Tibial artery (tissue), 4 donors: ENCODE results near the gene ADGRG6.

Source experiments
- DNase-seq, 2 donors: peaks; one replicate each; pipeline ENCODE4 v3.0.0-alpha.2; 2019
- H3K27ac ChIP-seq, 2 donors: fragments of 200-600 bp; sonication (generic) in 1 of 2; 1 replicate in 1 of 2; 2 replicates in 1 of 2; pipeline ENCODE4 v1.5.1; 2018 to 2019; ENCODE audit warnings: mild to moderate bottlenecking in 1 of 2
- H3K27me3 ChIP-seq, 2 donors: fragments of 200-600 bp; sonication (generic) in 1 of 2; one replicate each; pipeline versions ENCODE4 v1.5.1 to v1.6.0; 2016 to 2019
- H3K36me3 ChIP-seq, 3 donors: fragments of 200-600 bp; sonication (generic) in 2 of 3; one replicate each; pipeline ENCODE4 v1.5.1; 2016 to 2019; ENCODE audit warnings: mild to moderate bottlenecking in 2 of 3
- H3K4me1 ChIP-seq, 4 donors: fragments of 200-600 bp; sonication (generic) in 2 of 4; 1 replicate in 3 of 4; 2 replicates in 1 of 4; pipeline ENCODE4 v1.5.1; 2016 to 2019
- H3K4me3 ChIP-seq, 2 donors: fragments of 200-600 bp; sonication (generic) in 1 of 2; 1 replicate in 1 of 2; 2 replicates in 1 of 2; pipeline ENCODE4 v1.5.1; 2018 to 2019; ENCODE audit warnings: mild to moderate bottlenecking in 2 of 2
- H3K9me3 ChIP-seq, 3 donors: fragments of 200-600 bp; sonication (generic) in 1 of 3; one replicate each; pipeline ENCODE4 v1.5.1; 2016 to 2019
- intact Hi-C: fragments of 100-400 bp; cut with DNase I; formaldehyde crosslinking; loops from one replicate; pipeline ENCODE4 v1.15.0; 2023; ENCODE audit warnings: low total_unique reads
- TF ChIP-seq, protein P1 (sequence below), 2 experiments: fragments of 200-600 bp in 1 of 2; fragments of 450-650 bp in 1 of 2; IDR thresholded peaks; one replicate each; pipeline ENCODE4 v1.5.1; 2017 to 2019; ENCODE audit warnings: antibody characterized with exemption in 2 of 2, mild to moderate bottlenecking in 1 of 2, moderate library complexity in 1 of 2

ADGRG6 gene

DNA sequence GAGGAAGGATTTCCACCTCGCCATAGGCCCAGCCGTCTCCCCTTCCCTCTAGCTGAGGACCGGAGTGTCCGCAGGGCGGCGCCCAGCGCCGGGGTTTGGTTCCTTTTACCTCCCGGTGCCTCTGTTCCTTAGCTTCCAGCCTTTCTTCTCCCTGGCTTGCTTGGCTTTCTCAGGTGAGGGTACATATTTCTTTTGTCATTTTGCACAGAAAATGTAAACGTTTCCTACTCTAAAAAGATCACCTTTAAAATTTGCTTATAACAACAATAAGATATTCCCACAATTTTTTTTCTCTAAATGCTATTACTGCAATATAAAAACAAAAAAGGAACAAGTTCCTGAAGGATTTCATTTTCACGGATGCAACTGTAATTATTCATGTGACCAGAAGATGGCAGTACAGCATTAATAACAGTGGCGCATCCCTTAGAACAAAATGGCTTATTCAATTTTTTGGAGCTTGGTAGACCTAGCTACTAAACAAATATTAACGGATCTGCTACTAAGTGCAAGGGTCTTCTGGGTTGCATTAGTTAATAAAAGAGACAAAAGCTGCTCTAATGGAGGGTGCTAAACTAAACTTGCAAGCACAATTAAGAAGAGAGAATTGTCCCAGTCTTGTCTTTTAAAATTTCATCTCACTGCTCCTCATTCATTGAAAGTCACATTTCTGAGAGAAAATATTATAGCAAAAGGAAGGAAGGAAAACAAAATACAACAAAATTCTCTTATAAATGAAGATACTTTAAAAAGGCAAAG, 172.9 kb downstream of the ADGRG6 start:
- no peak overlapping the region for H3K4me3 ChIP-seq
- intact Hi-C loops, result no loop called here
- H3K36me3 ChIP-seq, result no peaks in the 10 kb centered on the region
- DNase-seq, result no peak
- TF ChIP-seq, protein P1, sequence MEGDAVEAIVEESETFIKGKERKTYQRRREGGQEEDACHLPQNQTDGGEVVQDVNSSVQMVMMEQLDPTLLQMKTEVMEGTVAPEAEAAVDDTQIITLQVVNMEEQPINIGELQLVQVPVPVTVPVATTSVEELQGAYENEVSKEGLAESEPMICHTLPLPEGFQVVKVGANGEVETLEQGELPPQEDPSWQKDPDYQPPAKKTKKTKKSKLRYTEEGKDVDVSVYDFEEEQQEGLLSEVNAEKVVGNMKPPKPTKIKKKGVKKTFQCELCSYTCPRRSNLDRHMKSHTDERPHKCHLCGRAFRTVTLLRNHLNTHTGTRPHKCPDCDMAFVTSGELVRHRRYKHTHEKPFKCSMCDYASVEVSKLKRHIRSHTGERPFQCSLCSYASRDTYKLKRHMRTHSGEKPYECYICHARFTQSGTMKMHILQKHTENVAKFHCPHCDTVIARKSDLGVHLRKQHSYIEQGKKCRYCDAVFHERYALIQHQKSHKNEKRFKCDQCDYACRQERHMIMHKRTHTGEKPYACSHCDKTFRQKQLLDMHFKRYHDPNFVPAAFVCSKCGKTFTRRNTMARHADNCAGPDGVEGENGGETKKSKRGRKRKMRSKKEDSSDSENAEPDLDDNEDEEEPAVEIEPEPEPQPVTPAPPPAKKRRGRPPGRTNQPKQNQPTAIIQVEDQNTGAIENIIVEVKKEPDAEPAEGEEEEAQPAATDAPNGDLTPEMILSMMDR (IDR thresholded peaks at IDR 0.05), result peak; percentile 75 to 77
- H3K27ac ChIP-seq, result no peak overlapping the region
- H3K4me1 ChIP-seq, result no peaks in the 10 kb centered on the region
- H3K27me3 ChIP-seq, result no peaks in the 10 kb centered on the region
- H3K9me3 ChIP-seq, result no peaks in the 10 kb centered on the region

DNA sequence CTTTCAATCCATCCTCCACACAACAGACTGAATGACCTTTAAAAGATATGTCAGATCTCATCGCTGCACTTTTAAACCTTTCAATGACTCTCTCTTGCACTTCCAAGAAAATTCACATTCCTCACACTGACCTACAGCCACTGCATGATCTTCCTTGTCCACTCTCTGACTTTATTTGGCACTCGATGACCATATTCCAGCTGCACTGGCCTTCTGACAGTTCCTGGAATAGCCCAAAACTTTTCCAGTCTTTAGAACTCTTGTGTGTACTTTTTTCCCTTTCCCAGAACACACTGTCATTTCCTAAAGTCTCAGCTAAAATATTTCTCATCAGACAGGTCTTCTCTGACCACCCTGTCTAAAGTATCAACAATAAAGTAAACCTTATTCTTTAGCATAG, 174.6 kb downstream of the ADGRG6 start:
- no peak overlapping the region for H3K4me3 ChIP-seq
- H3K9me3 ChIP-seq, result no peaks in the 10 kb centered on the region
- H3K27me3 ChIP-seq, result no peaks in the 10 kb centered on the region
- TF ChIP-seq, protein P1 (IDR thresholded peaks at IDR 0.05), result no peak
- H3K4me1 ChIP-seq, result no peaks in the 10 kb centered on the region
- intact Hi-C loops, result no loop called here
- H3K36me3 ChIP-seq, result no peaks in the 10 kb centered on the region
- no peak overlapping the region for H3K27ac ChIP-seq
- no peak for DNase-seq

DNA sequence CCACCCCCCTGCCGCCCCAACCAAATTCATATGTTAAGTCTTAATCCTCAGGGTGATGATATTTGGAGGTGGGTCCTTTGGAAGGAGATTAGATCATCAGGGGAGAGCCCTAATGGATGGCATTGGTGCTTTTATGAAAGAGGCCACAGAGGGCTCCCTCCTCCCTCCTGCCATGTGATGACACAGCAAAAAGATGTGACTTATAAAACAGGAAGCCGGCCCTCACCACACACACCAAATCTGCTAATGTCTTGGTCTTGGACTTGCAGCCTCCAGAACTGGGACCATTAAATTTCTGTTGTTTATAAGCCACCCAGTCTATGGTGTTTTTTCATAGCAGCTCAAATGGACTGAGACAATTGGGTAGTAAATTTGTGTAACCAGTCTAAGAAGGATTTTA, 176.3 kb downstream of the ADGRG6 start:
- no peak overlapping the region for H3K27ac ChIP-seq

DNA sequence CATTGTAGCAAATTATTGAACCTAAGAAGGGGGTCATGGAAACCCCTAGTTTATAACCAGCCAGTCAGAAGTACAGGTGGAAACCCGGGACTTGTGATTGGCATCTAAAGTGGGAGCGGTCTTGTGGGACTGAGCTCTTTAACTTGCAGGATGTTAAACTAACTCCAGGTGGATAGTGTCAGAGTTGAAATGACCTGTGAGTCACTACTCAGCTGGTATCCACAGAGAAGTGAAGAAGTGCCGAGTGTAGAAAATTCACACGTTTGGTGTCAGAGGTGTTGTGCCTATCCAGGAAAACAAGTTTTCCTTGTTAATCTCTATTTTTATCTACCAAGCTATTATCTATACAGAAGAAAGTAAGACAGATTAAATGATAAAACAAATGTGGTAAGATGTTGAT, 179.7 kb downstream of the ADGRG6 start:
- Histone ChIP-seq H3K27me3 (no peaks in the 10 kb centered on the region), H3K4me3 (no peak overlapping the region), H3K27ac (no peak overlapping the region), H3K4me1 (no peaks in the 10 kb centered on the region), H3K9me3 (no peaks in the 10 kb centered on the region), H3K36me3 (no peaks in the 10 kb centered on the region)
- DNase-seq, result no peak
- intact Hi-C loops, result no loop called here
- TF ChIP-seq, protein P1 (IDR thresholded peaks at IDR 0.05), result no peak

More for the DNA sequence above, 176.3 kb downstream of the ADGRG6 start:
- Histone ChIP-seq H3K36me3 (no peaks in the 10 kb centered on the region), H3K4me1 (no peaks in the 10 kb centered on the region), H3K27me3 (no peaks in the 10 kb centered on the region), H3K9me3 (no peaks in the 10 kb centered on the region), H3K4me3 (no peak overlapping the region)
- TF ChIP-seq, protein P1 (IDR thresholded peaks at IDR 0.05), result no peak
- no peak for DNase-seq
- intact Hi-C loops, result no loop called here

DNA sequence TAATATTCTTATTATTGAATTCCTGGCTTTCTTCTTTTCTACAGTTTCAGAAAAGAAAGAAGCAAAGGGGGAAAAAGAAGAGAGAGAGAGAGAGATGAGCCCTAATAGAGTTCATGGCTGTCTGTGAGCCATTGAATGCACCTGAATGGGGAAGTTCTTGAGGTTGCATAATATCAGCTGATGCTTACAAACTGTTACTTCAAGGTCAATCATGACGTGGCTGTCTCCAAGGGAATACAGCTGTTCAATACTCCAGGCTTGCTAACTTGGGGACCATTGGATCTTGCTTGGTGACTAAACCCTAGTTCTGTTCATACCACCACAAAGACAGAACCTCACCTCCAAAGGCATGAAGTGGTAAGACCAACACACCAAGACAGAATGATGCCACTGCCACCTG, 180.4 kb downstream of the ADGRG6 start:
- Histone ChIP-seq H3K9me3 (no peaks in the 10 kb centered on the region), H3K4me3 (no peak overlapping the region), H3K36me3 (no peaks in the 10 kb centered on the region), H3K4me1 (no peaks in the 10 kb centered on the region), H3K27ac (no peak overlapping the region), H3K27me3 (no peaks in the 10 kb centered on the region)
- intact Hi-C loops, result no loop called here
- TF ChIP-seq, protein P1 (IDR thresholded peaks at IDR 0.05), result no peak
- DNase-seq, result no peak
